SH-SY5Y (cell line): Measurements from ENCODE around the gene RO60.

ENCODE experiments used
- GATA2 ChIP-seq: IDR thresholded peaks from 2 replicates; pipeline ENCODE4 v1.6.1; 2011; ENCODE audit warnings: mild to moderate bottlenecking, low read depth, low read length
- GATA3 ChIP-seq: IDR thresholded peaks from 2 replicates; pipeline ENCODE4 v1.6.1; 2011; ENCODE audit warnings: low read depth, mild to moderate bottlenecking, low read length, moderate library complexity

DNA sequence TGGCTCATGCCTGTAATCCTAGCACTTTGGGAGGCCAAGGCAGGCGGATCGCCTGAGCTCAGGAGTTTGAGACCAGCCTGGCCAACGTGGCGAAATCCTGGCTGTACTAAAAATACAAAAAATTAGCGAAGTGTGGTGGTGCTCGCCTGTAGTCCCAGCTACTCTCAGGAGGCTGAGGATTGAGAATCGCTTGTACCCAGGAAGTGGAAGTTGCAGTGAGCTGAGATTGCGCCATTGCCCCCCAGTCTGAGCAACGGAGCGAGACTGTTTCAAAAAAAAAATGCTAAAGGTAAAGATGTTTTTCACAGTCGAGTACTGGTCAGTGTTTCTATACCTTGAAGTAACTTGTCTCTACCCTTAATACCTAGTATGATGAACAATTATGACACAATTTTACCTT, 34.7 kb downstream of the RO60 start:
- no peak for TF ChIP-seq GATA2
- TF ChIP-seq GATA3 = no peak
